Activated naive CD8-positive, alpha-beta T cell treated with anti-CD3 and anti-CD28 coated beads, Interleukin-2, amount 10 ng/mL, durations not matched to agents 7 days and 5 days (primary cell): ENCODE results near the gene EID2B. TPM values are rescaled to one million over a fixed set of nuclear protein-coding genes. Genes with fewer than 3 reads are reported as not detected.

Experiments used
- ATAC-seq: fragments of 150-1000 bp; cut with Tn5 transposase; one replicate; pipeline ENCODE4 v1.10.0; 2021; ENCODE audit warnings: low read depth, moderate library complexity
- POLR2A ChIA-PET: fragments of 350-600 bp; sonication (Branson Sonifier 250); formaldehyde crosslinking; loops from one replicate; lab custom pipeline; 2021; ENCODE audit warnings: antibody characterized with exemption; lab: Charles Lee
- DNase-seq: peaks from one replicate; pipeline ENCODE4 v3.0.0; 2021
- H3K27ac Mint-ChIP-seq: one replicate; pipeline ENCODE4 v1.8.0; 2022; ENCODE audit warnings: mild to moderate bottlenecking, mixed read lengths
- H3K27me3 Mint-ChIP-seq: one replicate; pipeline ENCODE4 v1.8.0; 2022; ENCODE audit warnings: mild to moderate bottlenecking, moderate library complexity, mixed read lengths
- H3K36me3 Mint-ChIP-seq: one replicate; pipeline ENCODE4 v1.8.0; 2021; ENCODE audit warnings: mild to moderate bottlenecking, mixed read lengths
- H3K4me1 Mint-ChIP-seq: one replicate; pipeline ENCODE4 v1.8.0; 2021; ENCODE audit warnings: mixed read lengths
- H3K4me3 Mint-ChIP-seq: one replicate; pipeline ENCODE4 v1.8.0; 2022; ENCODE audit warnings: mild to moderate bottlenecking, moderate library complexity, mixed read lengths
- H3K9me3 Mint-ChIP-seq: one replicate; pipeline ENCODE4 v1.8.0; 2021; ENCODE audit warnings: mixed read lengths
- total RNA-seq, 2 experiments: library from RNA; stranded (reverse); gene quantifications; one replicate each; pipeline ENCODE4 v1.2.3, GENCODE V29; 2021

The EID2B gene
- total RNA-seq, 2 experiments from 2014 or later, result 6.3 to 7.0 TPM

- Mint-ChIP-seq H3K4me3 (no peak overlapping the region), H3K4me1 (peaks cover 20% of the 10 kb centered on the region), H3K27ac (peak overlapping the region; percentile 53), H3K9me3 (no peaks in the 10 kb centered on the region), H3K36me3 (no peaks in the 10 kb centered on the region), H3K27me3 (peaks cover 57% of the 10 kb centered on the region)
- POLR2A ChIA-PET, result interaction anchor here (1.3 kb wide), 1 partner anchor 67 kb away, joined by 7 read pairs; the partner anchor contains the start of gene RPS16
- DNase-seq (peak; percentile 93), ATAC-seq (peak; percentile 58)
These were observed 29.8 kb downstream of the EID2B start for GRCh38 chr19:39502640-39503417.

DNA sequence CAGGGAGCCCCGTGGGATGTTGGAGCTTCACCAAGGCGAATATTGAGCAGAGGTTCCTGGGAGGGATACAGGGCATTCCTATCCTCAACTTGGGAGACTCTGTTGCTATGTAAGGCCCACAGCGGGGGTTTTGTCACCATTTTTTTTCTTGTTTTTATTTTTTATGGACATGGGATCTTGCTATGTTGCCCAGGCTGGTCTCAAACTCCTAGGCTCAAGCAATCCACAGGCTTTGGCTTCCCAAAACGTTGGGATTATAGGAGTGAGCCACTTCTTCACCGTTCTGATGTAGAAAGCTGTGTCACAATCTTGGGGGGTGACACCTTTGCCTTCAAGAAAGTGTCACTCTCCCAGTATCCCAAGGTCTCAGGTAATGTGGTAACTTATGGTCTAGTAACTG lies 31.3 kb downstream of the EID2B start:
- Mint-ChIP-seq H3K27ac (no peak overlapping the region), H3K9me3 (no peaks in the 10 kb centered on the region), H3K27me3 (peaks cover 63% of the 10 kb centered on the region), H3K4me3 (no peak overlapping the region), H3K36me3 (no peaks in the 10 kb centered on the region), H3K4me1 (peaks cover 15% of the 10 kb centered on the region)
- ATAC-seq (no peak), DNase-seq (no peak)
- POLR2A ChIA-PET, result interaction anchor here (1.1 kb wide), 1 partner anchor 66 kb away, joined by 5 read pairs; the partner anchor contains the start of gene RPS16

- no peaks in the 10 kb centered on the region for H3K9me3 Mint-ChIP-seq
- DNase-seq (no peak), ATAC-seq (no peak)
- no peaks in the 10 kb centered on the region for H3K36me3 Mint-ChIP-seq
- no peak overlapping the region for H3K27ac Mint-ChIP-seq
- peaks cover 14% of the 10 kb centered on the region for H3K4me1 Mint-ChIP-seq
- peaks cover 66% of the 10 kb centered on the region for H3K27me3 Mint-ChIP-seq
- H3K4me3 Mint-ChIP-seq, result no peak overlapping the region
- POLR2A ChIA-PET, result interaction anchor here (1.1 kb wide), 1 partner anchor 65 kb away, joined by 5 read pairs; the partner anchor contains the start of gene RPS16
These were observed 32.1 kb downstream of the EID2B start for GRCh38 chr19:39500543-39500942.

- POLR2A ChIA-PET, result interaction anchor here (0.7 kb wide), 1 partner anchor 781 kb away, joined by 3 read pairs; no protein-coding TSS in a partner anchor
- no peak overlapping the region for H3K27ac Mint-ChIP-seq
- ATAC-seq, result no peak
- peak overlapping the region; percentile 20 for H3K4me3 Mint-ChIP-seq
- H3K9me3 Mint-ChIP-seq, result no peaks in the 10 kb centered on the region
- no peak for DNase-seq
- H3K27me3 Mint-ChIP-seq, result peaks cover 66% of the 10 kb centered on the region
- H3K36me3 Mint-ChIP-seq, result no peaks in the 10 kb centered on the region
- peaks cover 14% of the 10 kb centered on the region for H3K4me1 Mint-ChIP-seq
These were observed 32.7 kb downstream of the EID2B start for GRCh38 chr19:39499932-39500331.

GRCh38 chr19:39498798-39499642 lies 33.6 kb downstream of the EID2B start, which contains the start of gene DLL3:
Gene DLL3, plus strand, starts transcription at chr19:39498947. Its CDS starts 28 bp downstream, at chr19:39498975.
- no peaks in the 10 kb centered on the region for H3K36me3 Mint-ChIP-seq
- H3K4me1 Mint-ChIP-seq, result peaks cover 14% of the 10 kb centered on the region
- H3K27ac Mint-ChIP-seq, result no peak within 1 kb of the TSS
- peak within 1 kb of the TSS; percentile 60 for H3K4me3 Mint-ChIP-seq
- H3K9me3 Mint-ChIP-seq, result no peaks in the 10 kb centered on the region
- ATAC-seq (no peak), DNase-seq (no peak)
- POLR2A ChIA-PET, result interaction anchor here (1.6 to 1.7 kb wide), 2 partner anchors 34 to 63 kb away, joined by 4 to 7 read pairs; partner anchors contain the start of genes EID2B and RPS16
- peaks cover 62% of the 10 kb centered on the region for H3K27me3 Mint-ChIP-seq

- Mint-ChIP-seq H3K4me1 (peaks cover 14% of the 10 kb centered on the region), H3K9me3 (no peaks in the 10 kb centered on the region), H3K36me3 (no peaks in the 10 kb centered on the region), H3K27ac (no peak overlapping the region), H3K27me3 (peaks cover 56% of the 10 kb centered on the region), H3K4me3 (peak overlapping the region; percentile 60)
- no peak for DNase-seq
- POLR2A ChIA-PET, result interaction anchor here (1.6 to 1.8 kb wide), 3 partner anchors 35 to 62 kb away, joined by 3 to 7 read pairs (median 4); partner anchors contain the start of genes EID2B and RPS16
- no peak for ATAC-seq
These were observed 34.5 kb downstream of the EID2B start for GRCh38 chr19:39497996-39498797.

DNA sequence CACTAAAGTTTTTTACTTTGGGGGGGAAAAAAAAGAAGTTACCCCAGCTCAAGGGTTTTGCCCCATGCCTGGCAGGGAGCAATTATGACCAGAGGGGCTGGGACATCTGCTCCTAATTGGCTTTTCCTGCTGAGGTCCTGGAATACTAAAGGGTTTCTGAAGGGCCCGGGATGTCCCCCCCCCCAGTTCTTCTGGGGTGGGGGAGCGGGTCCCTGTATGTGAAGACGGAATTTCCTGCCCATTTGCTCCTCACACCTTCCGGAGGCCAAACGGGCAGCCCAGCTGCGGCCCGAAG lies 35.0 kb downstream of the EID2B start:
- peaks cover 56% of the 10 kb centered on the region for H3K27me3 Mint-ChIP-seq
- H3K4me1 Mint-ChIP-seq, result peaks cover 14% of the 10 kb centered on the region
- no peak overlapping the region for H3K4me3 Mint-ChIP-seq
- peaks cover 2% of the 10 kb centered on the region for H3K36me3 Mint-ChIP-seq
- H3K9me3 Mint-ChIP-seq, result no peaks in the 10 kb centered on the region
- DNase-seq (no peak), ATAC-seq (no peak)
- POLR2A ChIA-PET, result interaction anchor here (1.6 to 1.8 kb wide), 3 partner anchors 35 to 62 kb away, joined by 3 to 7 read pairs (median 4); partner anchors contain the start of genes EID2B and RPS16
- H3K27ac Mint-ChIP-seq, result no peak overlapping the region

- no peak for ATAC-seq
- Mint-ChIP-seq H3K27me3 (peaks cover 47% of the 10 kb centered on the region), H3K4me1 (peaks cover 14% of the 10 kb centered on the region), H3K36me3 (peaks cover 2% of the 10 kb centered on the region), H3K4me3 (no peak overlapping the region), H3K9me3 (no peaks in the 10 kb centered on the region), H3K27ac (no peak overlapping the region)
- POLR2A ChIA-PET, result no interaction called here
- no peak for DNase-seq
These were observed 36.6 kb downstream of the EID2B start for GRCh38 chr19:39496063-39496462.

- Mint-ChIP-seq H3K4me3 (no peak overlapping the region), H3K27ac (no peak overlapping the region), H3K4me1 (peaks cover 12% of the 10 kb centered on the region), H3K9me3 (no peaks in the 10 kb centered on the region), H3K36me3 (peaks cover 4% of the 10 kb centered on the region), H3K27me3 (peaks cover 33% of the 10 kb centered on the region)
- DNase-seq (no peak), ATAC-seq (no peak)
- POLR2A ChIA-PET, result no interaction called here
These were observed 38.0 kb downstream of the EID2B start for GRCh38 chr19:39494661-39495060.

DNA sequence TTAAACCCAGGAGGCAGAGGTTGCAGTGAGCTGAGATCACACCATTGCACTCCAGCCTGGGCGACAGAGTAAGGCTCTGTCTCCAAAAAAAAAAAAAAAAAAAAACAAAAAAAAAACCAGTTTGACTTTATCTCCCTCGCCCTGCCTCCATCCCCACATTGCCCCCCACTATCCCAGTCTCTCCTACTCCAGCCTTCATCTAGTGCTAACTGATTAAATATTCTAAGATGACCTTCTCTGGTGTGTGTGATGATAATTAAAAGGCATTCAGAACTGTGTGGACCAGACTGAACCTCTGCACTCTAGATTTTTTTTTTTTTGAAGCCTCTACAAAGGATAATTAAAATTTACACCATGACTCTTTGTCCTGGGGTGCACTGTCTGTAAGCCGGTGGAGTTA lies 39.9 kb downstream of the EID2B start:
- Mint-ChIP-seq H3K9me3 (no peaks in the 10 kb centered on the region), H3K4me3 (no peak overlapping the region), H3K27ac (no peak overlapping the region), H3K4me1 (peaks cover 2% of the 10 kb centered on the region), H3K27me3 (peaks cover 18% of the 10 kb centered on the region), H3K36me3 (peaks cover 12% of the 10 kb centered on the region)
- POLR2A ChIA-PET, result no interaction called here
- ATAC-seq (no peak), DNase-seq (no peak)

DNA sequence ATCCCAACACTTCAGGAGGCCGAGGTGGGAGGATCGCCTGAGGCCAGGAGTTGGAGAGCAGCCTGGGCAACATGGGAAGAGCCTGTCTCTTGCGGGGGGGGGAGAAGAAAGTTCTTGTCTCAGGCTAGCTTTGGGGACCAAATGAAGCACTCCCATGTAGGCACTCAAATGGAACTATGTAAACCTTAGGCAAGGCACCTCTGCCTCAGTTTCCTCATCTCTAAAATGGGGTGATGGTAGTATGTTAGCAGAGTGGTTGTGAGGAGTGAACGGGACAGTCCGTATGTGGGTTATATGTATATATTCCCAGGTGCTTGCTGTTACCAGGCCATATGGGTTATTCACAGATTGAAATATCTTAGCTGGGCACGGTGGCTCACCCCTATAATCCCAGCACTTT lies 40.4 kb downstream of the EID2B start:
- no peak overlapping the region for H3K4me3 Mint-ChIP-seq
- no peak overlapping the region for H3K27ac Mint-ChIP-seq
- peaks cover 12% of the 10 kb centered on the region for H3K36me3 Mint-ChIP-seq
- no peak for ATAC-seq
- DNase-seq, result no peak
- H3K27me3 Mint-ChIP-seq, result peaks cover 13% of the 10 kb centered on the region
- H3K4me1 Mint-ChIP-seq, result peaks cover 2% of the 10 kb centered on the region
- H3K9me3 Mint-ChIP-seq, result no peaks in the 10 kb centered on the region
- POLR2A ChIA-PET, result no interaction called here

DNA sequence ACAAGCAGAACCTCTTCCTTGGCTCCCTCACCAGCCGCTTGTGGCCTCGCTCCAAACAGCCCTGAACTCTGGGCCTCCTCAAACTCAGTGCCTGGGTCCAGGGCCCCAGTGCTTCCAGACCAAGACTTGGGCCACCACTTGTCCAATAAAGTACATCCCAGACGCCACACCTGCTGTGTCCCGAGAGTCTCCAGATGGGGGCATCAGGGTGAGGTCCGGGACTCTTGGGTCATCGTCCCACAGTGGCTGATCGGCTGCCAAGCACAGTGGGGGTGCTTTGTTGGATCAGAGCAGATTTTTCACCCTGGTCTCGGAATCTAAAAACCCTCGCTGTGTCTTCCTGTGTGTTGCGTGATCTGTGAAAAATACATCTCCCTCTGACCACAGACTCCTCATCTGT lies 42.9 kb downstream of the EID2B start:
- Mint-ChIP-seq H3K4me1 (no peaks in the 10 kb centered on the region), H3K27me3 (no peaks in the 10 kb centered on the region), H3K4me3 (no peak overlapping the region), H3K36me3 (peaks cover 12% of the 10 kb centered on the region), H3K27ac (no peak overlapping the region), H3K9me3 (no peaks in the 10 kb centered on the region)
- DNase-seq (no peak), ATAC-seq (no peak)
- POLR2A ChIA-PET, result no interaction called here

GRCh38 chr19:39483141-39483540 lies 49.5 kb downstream of the EID2B start:
- H3K36me3 Mint-ChIP-seq, result peaks cover 4% of the 10 kb centered on the region
- DNase-seq (no peak), ATAC-seq (no peak)
- no peaks in the 10 kb centered on the region for H3K27me3 Mint-ChIP-seq
- peaks cover 21% of the 10 kb centered on the region for H3K4me1 Mint-ChIP-seq
- POLR2A ChIA-PET, result no interaction called here
- no peak overlapping the region for H3K27ac Mint-ChIP-seq
- peak overlapping the region; percentile 44 for H3K4me3 Mint-ChIP-seq
- no peaks in the 10 kb centered on the region for H3K9me3 Mint-ChIP-seq
